GM21390 (cell line): ENCODE data around the gene RSAD2.
"Not testable (repeated sequence)": the region's sequence is repeated elsewhere in the genome, so short reads cannot be mapped to it uniquely, and the experiment has no call there.

Experiments
- ATAC-seq: cut with Tn5 transposase; IDR thresholded peaks from one replicate; pipeline ENCODE4 v1.9.1; 2021; ENCODE audit not compliant: unreplicated experiment

RSAD2 gene

DNA sequence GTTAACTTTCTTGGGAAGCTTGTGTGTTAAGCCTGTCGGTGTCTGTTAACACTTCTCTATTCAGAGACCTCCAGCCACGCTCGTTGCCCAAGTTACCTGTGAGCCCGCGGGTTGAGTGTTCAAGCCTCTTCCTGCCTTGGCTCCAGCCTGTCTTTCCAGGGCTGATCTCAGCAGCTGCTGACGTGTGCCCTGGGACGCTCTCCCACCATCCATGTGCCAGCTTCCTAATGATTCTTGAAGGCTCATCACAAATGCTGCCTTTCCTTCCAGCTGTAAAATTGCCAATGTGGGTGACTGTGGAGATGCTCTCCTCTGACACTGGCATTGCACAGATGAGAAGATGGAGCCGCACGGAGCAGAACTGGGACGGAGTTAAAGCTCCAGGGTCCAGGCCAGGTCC lies 45.7 kb downstream of the RSAD2 start:
- ATAC-seq, result no peak

DNA sequence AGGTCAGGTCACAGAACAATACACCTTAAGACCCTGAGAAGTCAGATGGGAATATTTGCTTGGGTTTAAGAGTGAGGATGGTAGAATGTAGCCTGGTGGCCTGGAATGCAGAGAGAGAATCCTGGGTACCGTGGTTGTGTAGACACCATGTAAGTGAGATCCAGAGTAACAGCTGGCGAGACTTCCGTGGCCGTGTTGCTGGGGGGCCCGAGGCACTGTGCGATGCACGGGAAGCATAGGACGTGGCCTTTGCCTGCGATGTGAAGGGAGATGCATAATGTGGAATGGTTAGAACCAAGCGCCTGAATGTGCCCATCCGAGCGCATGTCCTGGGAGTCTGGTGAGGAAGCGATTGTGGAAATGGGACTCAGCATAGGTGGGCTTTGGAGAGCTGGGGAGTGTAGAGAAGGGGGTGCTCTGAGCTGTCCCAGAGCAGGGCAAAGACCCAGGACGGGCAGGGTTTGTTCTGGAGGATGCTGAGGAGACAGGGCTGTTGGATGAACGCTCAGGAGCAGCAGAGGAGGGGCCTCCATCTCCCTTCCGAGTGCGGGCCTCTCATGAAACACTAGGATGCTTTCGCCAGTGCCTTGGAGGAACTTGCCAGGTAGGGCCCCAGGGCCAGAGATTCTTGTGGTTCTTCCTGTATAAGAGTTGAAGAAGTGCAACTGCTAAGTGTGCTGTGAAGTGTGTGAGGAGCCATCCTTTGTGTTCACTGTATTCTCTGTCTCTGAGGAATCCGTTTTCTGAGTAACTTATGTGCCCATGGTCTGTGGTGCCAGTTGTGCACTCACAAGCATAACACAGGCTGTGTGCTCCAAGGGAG lies 46.7 kb downstream of the RSAD2 start:
- no peak for ATAC-seq

GRCh38 chr2:6924924-6925409 lies 47.4 kb downstream of the RSAD2 start:
- no peak for ATAC-seq

DNA sequence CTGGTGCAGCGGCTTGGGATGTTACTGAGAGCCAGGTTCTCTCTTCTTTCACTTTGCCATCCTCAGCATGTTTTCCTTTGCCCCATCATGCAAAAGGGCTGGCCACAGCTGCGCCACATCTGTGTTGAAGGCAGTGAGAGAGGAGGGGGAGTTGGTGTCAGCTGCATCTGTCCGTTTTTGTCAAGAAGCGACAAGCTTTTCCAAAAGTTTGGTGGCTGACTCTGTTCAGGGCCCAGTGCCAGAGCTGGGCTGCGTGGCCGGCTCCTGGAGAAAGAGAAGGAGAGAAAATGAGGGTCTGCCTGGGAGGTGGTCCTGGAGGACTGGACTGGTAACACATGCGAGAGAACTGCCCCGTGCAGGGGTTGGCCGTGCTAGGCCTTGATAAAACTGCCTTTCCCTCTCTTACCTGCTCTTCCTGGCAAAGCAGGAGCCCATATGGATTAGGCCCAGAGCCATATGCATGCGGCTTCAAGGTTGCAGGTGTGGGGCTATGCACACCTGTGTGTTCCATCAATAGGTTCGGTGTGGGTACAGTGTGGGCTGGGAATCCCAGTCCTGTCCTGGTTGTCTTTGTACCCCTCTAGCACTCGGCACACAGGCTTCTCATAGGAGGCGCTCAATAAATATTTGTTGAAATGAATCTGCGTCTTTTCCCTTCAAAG lies 48.6 kb downstream of the RSAD2 start:
- no peak for ATAC-seq

DNA sequence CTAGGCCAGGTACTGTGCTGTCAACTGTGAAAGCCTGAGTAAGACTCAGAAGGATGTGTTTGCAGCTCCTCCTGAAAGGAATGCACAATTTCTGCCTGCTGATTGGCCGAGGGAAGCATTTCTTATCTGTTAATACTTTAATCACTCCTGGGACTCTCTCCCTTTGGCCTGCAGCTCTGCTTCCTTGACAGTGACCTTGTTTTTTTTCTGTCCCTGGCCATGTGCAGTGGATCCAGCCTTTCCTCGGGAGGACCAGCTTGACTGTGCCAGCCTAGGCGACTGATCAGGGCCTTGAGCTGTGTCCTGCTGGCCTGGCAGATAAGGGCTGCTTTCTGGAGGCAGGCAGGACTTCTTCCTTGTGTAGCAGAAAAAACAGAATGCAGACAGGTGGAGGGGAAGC lies 49.6 kb downstream of the RSAD2 start:
- no peak for ATAC-seq

GRCh38 chr2:6927753-6928152 lies 50.2 kb downstream of the RSAD2 start:
- no peak for ATAC-seq

DNA sequence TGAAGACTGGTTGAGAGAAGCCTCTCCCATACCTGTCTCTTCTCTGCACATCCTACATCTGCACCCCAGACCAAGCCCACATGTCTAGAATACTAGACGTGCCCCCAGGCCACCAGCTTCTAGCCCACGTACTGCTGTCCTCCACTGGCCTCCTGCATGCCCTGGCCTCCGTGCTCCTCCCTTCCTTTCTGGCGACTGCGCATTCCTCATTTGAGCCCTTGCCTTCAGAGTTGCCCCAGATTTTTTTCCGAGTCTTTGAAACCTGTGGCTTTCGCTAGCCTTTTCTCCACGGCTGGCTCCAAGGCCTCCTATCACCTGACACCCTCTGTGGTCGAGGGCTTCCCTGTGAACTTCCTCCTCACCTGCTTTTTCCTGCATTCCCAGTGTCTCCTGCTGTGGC lies 50.9 kb downstream of the RSAD2 start:
- no peak for ATAC-seq

DNA sequence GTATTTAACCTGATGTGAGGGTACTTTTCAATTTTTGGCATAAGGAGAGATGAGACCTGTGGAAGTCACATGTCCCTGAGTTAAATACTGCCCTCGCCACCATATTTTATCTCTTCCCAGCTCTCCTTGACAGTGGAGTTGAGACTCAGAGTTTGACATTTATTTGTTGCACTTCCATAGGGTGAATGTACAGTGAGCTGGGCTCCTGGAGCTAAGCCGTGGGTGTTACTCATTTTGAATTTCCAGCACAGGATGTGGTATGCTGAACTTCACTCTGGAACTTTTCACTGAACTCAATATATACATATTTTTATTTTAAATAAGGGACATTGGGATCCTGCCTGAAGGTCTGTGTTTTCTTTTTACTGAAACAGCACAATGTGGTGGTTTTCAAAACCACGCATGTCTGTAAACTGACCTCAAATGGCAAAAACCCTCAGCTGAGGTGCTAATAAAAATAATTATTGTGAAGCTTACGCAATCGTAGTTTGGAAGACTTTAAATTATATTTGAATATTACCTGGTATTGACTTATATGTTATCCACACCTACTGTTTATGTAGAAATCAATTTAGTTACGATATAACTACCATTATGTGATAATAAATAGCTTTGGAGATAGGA lies 51.7 kb downstream of the RSAD2 start:
- ATAC-seq, result no peak

DNA sequence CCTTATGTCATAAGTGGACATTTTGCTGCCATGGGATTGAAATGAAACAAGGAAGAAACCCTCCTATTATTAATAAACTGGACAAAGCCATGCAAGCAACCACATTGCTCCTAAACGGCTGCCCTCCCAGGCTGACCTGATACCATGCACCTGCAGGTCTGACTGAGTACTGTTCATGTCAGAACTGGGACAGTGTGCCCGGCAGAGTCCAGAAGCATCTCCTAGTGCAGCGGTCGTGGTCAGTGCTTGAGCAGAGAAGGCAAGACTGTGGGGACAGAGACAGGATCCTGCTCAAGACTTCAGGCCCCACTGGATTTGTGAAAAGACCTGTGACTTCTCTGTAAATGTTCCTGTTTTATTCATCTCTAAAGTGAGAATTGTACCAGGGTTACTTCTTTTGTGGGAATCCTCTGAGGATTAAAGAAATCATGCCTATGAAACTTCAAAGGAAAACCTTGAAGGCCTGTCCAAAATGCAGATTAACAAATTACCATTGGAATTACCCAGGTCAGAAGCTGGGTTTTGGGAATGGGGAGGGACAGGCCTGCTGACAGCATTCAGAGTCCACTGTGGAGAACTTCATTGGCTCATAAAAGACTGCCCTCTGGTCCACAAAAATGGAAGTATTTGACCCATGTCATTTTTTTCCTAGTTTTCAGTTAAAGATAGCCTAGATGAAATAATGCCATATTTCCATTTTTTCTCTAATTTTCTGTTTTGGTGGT lies 53.5 kb downstream of the RSAD2 start:
- ATAC-seq, result no peak

DNA sequence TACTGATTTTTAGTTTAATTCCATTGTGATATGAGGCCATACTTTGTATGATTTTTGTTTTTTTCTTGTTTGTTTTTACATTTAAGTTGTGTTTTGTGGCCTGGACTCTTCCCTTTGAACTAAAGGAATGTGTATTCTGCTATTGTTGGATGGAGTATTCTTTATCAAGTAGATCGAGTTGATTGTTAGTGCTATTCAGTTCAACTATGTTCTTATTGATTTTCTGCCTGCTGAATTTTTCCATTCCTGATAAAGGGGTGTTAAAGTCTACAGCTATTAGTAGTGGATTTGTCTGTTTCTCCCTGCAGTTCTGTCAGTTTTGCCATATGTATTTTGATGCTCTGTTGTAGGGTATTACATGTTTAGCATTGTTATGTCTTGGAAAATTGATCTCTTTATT lies 54.2 kb downstream of the RSAD2 start:
- no peak for ATAC-seq

DNA sequence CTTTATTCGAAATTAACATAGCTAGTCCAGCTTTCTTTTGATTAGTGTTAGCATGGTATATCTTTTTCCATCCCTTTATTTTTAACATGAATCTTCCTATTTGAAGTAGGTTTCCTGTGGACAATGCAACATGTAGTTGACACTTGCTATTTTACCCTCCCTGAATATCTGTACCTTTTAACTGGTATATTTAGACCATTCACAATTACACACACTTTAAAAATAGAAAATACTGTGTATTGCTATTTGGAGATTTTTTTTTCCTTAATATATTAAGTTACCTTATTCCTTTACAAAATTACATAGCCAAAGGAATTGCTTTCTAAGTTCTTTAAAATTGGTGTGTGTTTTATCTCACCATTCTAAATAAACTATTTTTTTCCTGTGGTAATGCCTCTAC lies 54.6 kb downstream of the RSAD2 start:
- no peak for ATAC-seq

- no peak for ATAC-seq
Observed at GRCh38 chr2:6932828-6933227, 55.3 kb downstream of the RSAD2 start.

GRCh38 chr2:6933911-6934310 lies 56.3 kb downstream of the RSAD2 start:
- ATAC-seq, result no peak

- ATAC-seq, result no peak
Observed at GRCh38 chr2:6934345-6934744, 56.8 kb downstream of the RSAD2 start.

GRCh38 chr2:6934758-6935651 lies 57.4 kb downstream of the RSAD2 start:
- no peak for ATAC-seq

GRCh38 chr2:6935652-6936020 lies 58.1 kb downstream of the RSAD2 start:
- ATAC-seq, result not testable (repeated sequence)

GRCh38 chr2:6937157-6937556 lies 59.6 kb downstream of the RSAD2 start:
- ATAC-seq, result no peak

- ATAC-seq, result no peak
Observed at GRCh38 chr2:6937582-6937981, 60.0 kb downstream of the RSAD2 start.

DNA sequence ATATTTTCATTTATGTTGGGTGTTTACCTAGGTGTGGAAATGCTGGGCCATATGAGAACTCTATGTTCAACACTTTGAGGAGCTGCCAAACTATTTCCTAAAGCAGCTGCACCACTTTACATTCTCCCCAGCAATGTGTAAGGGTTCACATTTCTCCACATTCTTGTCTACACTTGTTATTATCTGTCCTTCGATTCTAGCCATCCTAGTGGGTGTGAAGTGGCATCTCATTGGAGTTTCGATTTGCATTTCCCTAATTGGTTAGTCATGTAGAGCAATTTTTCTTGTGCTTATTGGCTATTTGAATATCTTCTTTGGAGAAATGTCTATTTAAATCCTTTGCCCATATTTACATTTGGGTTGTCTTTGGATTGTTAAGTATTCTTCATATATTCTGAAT lies 61.5 kb downstream of the RSAD2 start:
- no peak for ATAC-seq

GRCh38 chr2:6940820-6941219 lies 63.2 kb downstream of the RSAD2 start:
- no peak for ATAC-seq
